ENCODE measurements around the gene GNG4.
"Not testable (repeated sequence)": the region's sequence is repeated elsewhere in the genome, so short reads cannot be mapped to it uniquely, and the experiment has no call there.

Gene GNG4

DNA sequence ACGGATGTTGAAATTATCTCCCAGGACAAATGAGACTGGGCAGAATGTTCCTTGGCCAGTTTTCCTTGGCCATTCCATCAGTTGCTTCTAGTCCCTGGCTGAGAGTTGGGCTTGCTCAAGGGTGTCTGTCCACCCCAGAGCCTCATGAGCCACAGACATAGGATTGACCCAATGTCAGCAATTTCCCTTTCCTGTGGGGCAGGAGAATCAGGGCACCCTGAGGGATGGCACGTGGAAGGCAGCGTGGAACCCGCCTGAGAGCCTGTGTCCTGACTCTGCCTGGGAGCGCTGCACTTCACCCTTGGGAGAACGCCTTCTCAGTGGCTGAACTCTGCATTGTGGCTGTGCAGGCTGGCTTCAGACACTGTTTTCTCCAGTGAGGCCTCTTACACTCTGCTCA is 74.0 kb downstream of the GNG4 start:
- CTCF ChIA-PET = no interaction called here
- TF ChIP-seq CTBP1 (IDR thresholded peaks at IDR 0.05; ENCODE audit: borderline replicate concordance) (no peak), ZNF384 (IDR thresholded peaks at IDR 0.05) (no peak), FOXK2 (IDR thresholded peaks at IDR 0.05) (no peak), HDGF (IDR thresholded peaks at IDR 0.05; ENCODE audit: borderline replicate concordance) (no peak), L3MBTL2 (conservative IDR thresholded peaks at IDR 0.05) (no peak), SP1 (IDR thresholded peaks at IDR 0.05) (no peak), NFRKB (IDR thresholded peaks at IDR 0.05) (no peak), FOXM1 (IDR thresholded peaks at IDR 0.05; ENCODE audit: borderline replicate concordance) (no peak), LEF1 (IDR thresholded peaks at IDR 0.05; ENCODE audit: borderline replicate concordance) (no peak), SUZ12 (IDR thresholded peaks at IDR 0.05) (no peak)
- TF ChIP-seq, protein P1, sequence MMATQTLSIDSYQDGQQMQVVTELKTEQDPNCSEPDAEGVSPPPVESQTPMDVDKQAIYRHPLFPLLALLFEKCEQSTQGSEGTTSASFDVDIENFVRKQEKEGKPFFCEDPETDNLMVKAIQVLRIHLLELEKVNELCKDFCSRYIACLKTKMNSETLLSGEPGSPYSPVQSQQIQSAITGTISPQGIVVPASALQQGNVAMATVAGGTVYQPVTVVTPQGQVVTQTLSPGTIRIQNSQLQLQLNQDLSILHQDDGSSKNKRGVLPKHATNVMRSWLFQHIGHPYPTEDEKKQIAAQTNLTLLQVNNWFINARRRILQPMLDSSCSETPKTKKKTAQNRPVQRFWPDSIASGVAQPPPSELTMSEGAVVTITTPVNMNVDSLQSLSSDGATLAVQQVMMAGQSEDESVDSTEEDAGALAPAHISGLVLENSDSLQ (IDR thresholded peaks at IDR 0.05) = no peak
- POLR2A ChIA-PET = no interaction called here
- no peak for DNase-seq (ENCODE audit: extremely low spot score)

DNA sequence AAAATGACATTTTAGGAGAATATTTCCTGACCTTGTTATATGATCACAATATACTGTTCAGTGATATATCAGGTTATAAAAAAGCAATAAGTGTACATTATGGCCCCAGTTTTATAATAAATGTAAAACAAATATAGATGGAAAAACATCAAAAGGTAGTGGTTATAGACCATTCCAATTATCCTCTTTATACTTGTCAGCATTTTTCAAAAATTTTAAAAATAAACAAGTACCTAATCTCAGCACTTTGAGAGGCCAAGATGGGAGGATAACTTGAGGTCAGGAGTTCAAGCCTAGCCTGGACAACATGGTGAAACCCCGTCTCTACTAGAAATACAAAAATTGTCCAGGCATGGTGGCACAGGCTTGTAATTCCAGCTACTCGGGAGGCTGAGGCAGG is 75.7 kb downstream of the GNG4 start:
- TF ChIP-seq ARNT (IDR thresholded peaks at IDR 0.05) = no peak
- no peak for TF ChIP-seq ELF4 (IDR thresholded peaks at IDR 0.05)
- no peak for TF ChIP-seq CTBP1 (IDR thresholded peaks at IDR 0.05; ENCODE audit: borderline replicate concordance)
- no peak for TF ChIP-seq ZNF384 (IDR thresholded peaks at IDR 0.05)
- no peak for TF ChIP-seq SP1 (IDR thresholded peaks at IDR 0.05)
- TF ChIP-seq SUZ12 (IDR thresholded peaks at IDR 0.05) = no peak
- no peak for TF ChIP-seq L3MBTL2 (conservative IDR thresholded peaks at IDR 0.05)
- TF ChIP-seq FOXM1 (IDR thresholded peaks at IDR 0.05; ENCODE audit: borderline replicate concordance) = no peak
- TF ChIP-seq, protein P1 (IDR thresholded peaks at IDR 0.05) = no peak
- TF ChIP-seq FOXK2 (IDR thresholded peaks at IDR 0.05) = no peak
- TF ChIP-seq TARDBP (IDR thresholded peaks at IDR 0.05) = no peak
- no peak for TF ChIP-seq HDGF (IDR thresholded peaks at IDR 0.05; ENCODE audit: borderline replicate concordance)
- TF ChIP-seq NFRKB (IDR thresholded peaks at IDR 0.05) = no peak
- TF ChIP-seq LEF1 (IDR thresholded peaks at IDR 0.05; ENCODE audit: borderline replicate concordance) = no peak
- no peak for TF ChIP-seq BHLHE40 (IDR thresholded peaks at IDR 0.05; ENCODE audit: borderline replicate concordance)
- no peak for TF ChIP-seq FOXA1 (IDR thresholded peaks at IDR 0.05)
- no peak for DNase-seq (ENCODE audit: extremely low spot score)
- ChIA-PET POLR2A (interaction anchor here (0.8 kb wide), 1 partner anchor 10 kb away, joined by 3 read pairs; no protein-coding TSS in a partner anchor), CTCF (no interaction called here)

DNA sequence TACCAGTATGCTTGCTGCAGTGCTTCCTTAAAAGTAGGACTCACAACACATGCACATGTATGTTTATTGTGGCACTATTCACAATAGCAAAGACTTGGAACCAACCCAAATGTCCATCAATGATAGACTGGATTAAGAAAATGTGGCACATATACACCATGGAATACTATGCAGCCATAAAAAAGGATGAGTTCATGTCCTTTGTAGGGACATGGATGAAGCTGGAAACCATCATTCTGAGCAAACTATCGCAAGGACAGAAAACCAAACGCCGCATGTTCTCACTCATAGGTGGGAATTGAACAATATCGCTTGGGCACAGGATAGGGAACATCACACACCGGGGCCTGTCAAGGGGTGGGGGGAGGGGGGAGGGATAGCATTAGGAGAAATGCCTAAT is 76.6 kb downstream of the GNG4 start:
- DNase-seq (ENCODE audit: extremely low spot score); POLR2A ChIA-PET; CTCF ChIA-PET: not testable (repeated sequence)

DNA sequence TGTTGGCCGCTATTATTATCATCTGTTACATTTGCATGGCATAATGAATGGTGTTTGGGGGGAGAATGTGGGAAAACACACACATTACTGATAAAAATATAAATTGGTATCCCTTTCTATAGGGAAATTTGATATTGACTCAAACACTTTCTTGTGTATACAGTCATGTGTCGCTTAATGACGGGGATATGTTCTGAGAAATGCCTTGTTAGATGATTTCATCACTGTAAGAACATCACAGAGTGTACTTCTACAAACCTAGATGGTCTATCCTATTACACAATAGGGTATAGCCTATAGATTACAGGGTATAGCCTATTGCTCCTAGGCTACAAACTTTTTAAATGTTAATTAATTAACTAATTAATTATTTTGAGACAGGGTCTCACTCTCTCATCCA is 78.1 kb downstream of the GNG4 start:
- DNase-seq (ENCODE audit: extremely low spot score) = no peak
- POLR2A ChIA-PET = no interaction called here
- TF ChIP-seq ARNT (IDR thresholded peaks at IDR 0.05) (no peak), SP1 (IDR thresholded peaks at IDR 0.05) (no peak), FOXM1 (IDR thresholded peaks at IDR 0.05; ENCODE audit: borderline replicate concordance) (no peak), BHLHE40 (IDR thresholded peaks at IDR 0.05; ENCODE audit: borderline replicate concordance) (no peak), FOXK2 (IDR thresholded peaks at IDR 0.05) (no peak), ZNF384 (IDR thresholded peaks at IDR 0.05) (no peak), FOXA1 (IDR thresholded peaks at IDR 0.05) (no peak), SUZ12 (IDR thresholded peaks at IDR 0.05) (no peak), NFRKB (IDR thresholded peaks at IDR 0.05) (no peak), HDGF (IDR thresholded peaks at IDR 0.05; ENCODE audit: borderline replicate concordance) (no peak), ELF4 (IDR thresholded peaks at IDR 0.05) (no peak), TARDBP (IDR thresholded peaks at IDR 0.05) (no peak), LEF1 (IDR thresholded peaks at IDR 0.05; ENCODE audit: borderline replicate concordance) (no peak), CTBP1 (IDR thresholded peaks at IDR 0.05; ENCODE audit: borderline replicate concordance) (no peak)
- TF ChIP-seq, protein P1 (IDR thresholded peaks at IDR 0.05) = no peak
- CTCF ChIA-PET = interaction anchor here (1.1 kb wide), 1 partner anchor 67 kb away, joined by 3 read pairs; the partner anchor contains the start of gene B3GALNT2

DNA sequence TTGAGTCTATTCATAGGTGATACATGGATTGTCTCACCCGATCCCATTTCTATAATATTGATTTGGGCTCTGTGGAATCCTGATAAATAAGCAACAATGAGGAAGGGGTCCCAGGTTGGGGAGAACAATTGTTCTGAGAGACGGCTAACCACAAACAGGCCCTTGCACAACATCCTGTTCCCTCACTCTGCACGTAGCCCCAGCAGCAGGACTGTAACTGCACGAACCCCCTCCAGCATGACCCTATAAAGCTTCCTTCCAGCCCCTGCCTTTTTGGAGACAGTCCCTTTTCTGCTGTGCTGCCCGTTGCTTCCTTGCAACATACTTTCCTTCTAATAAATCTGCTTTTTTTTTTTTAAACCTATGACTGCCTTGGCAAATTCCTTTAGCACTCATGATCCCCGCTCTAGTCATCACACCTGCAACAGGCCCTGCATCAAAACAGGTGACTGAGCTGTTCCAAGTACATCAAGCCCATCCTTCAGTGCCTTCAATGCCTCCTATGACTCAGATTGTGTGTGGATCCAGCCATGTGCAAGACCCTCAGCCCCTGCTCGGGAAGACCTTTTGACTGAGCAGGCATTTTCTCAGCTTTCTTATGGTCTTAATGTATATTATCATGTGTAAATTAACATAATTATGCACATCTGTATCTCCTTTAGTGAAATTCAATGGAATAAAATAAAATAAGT is 81.6 kb downstream of the GNG4 start:
- TF ChIP-seq HDGF (IDR thresholded peaks at IDR 0.05; ENCODE audit: borderline replicate concordance) = no peak
- no peak for TF ChIP-seq FOXK2 (IDR thresholded peaks at IDR 0.05)
- TF ChIP-seq, protein P1 (IDR thresholded peaks at IDR 0.05) = no peak
- no peak for TF ChIP-seq ARNT (IDR thresholded peaks at IDR 0.05)
- TF ChIP-seq NFRKB (IDR thresholded peaks at IDR 0.05) = no peak
- TF ChIP-seq FOXM1 (IDR thresholded peaks at IDR 0.05; ENCODE audit: borderline replicate concordance) = no peak
- TF ChIP-seq BHLHE40 (IDR thresholded peaks at IDR 0.05; ENCODE audit: borderline replicate concordance) = no peak
- TF ChIP-seq FOXA1 (IDR thresholded peaks at IDR 0.05) = no peak
- TF ChIP-seq ZNF384 (IDR thresholded peaks at IDR 0.05) = no peak
- TF ChIP-seq CTBP1 (IDR thresholded peaks at IDR 0.05; ENCODE audit: borderline replicate concordance) = no peak
- no peak for TF ChIP-seq SUZ12 (IDR thresholded peaks at IDR 0.05)
- TF ChIP-seq SP1 (IDR thresholded peaks at IDR 0.05) = no peak
- TF ChIP-seq LEF1 (IDR thresholded peaks at IDR 0.05; ENCODE audit: borderline replicate concordance) = no peak
- TF ChIP-seq ELF4 (IDR thresholded peaks at IDR 0.05) = no peak
- no peak for TF ChIP-seq TARDBP (IDR thresholded peaks at IDR 0.05)
- POLR2A ChIA-PET = no interaction called here
- CTCF ChIA-PET = interaction anchor here (0.5 to 1.0 kb wide), 2 partner anchors 33 to 54 kb away, joined by 3 read pairs; no protein-coding TSS in a partner anchor
- DNase-seq (ENCODE audit: extremely low spot score) = no peak
